Neural cell (in vitro differentiated cells): ENCODE data around the gene SCG5.

ENCODE experiments used
- EP300 ChIP-seq: fragments of 450-650 bp; conservative IDR thresholded peaks from 2 replicates; pipeline ENCODE4 v1.6.1; 2014; ENCODE audit warnings: antibody characterized with exemption, mild to moderate bottlenecking, moderate library complexity; ENCODE audit not compliant: poor library complexity, severe bottlenecking
- EZH2 ChIP-seq: fragments of 200-600, 300-800 bp; shearing (Covaris generic), sonication (generic); IDR thresholded peaks from 2 replicates; pipeline ENCODE4 v1.6.1; 2014; ENCODE audit warnings: antibody characterized with exemption, low read length, borderline replicate concordance, mild to moderate bottlenecking; ENCODE audit not compliant: insufficient read depth, poor library complexity, severe bottlenecking
- MXI1 ChIP-seq: fragments of 450-650 bp; conservative IDR thresholded peaks from 2 replicates; pipeline ENCODE4 v1.6.1; 2014; ENCODE audit warnings: antibody characterized with exemption, mild to moderate bottlenecking; ENCODE audit not compliant: poor library complexity, severe bottlenecking
- POLR2AphosphoS5 ChIP-seq: IDR thresholded peaks from 2 replicates; pipeline ENCODE4 v1.6.1; 2012
- RAD21 ChIP-seq: fragments of 450-650 bp; conservative IDR thresholded peaks from 2 replicates; pipeline ENCODE4 v1.6.1; 2014; ENCODE audit warnings: antibody characterized with exemption, mild to moderate bottlenecking, moderate library complexity
- SMC3 ChIP-seq: fragments of 450-650 bp; conservative IDR thresholded peaks from 2 replicates; pipeline ENCODE4 v1.6.1; 2014; ENCODE audit warnings: antibody characterized with exemption, mild to moderate bottlenecking, moderate library complexity; ENCODE audit not compliant: poor library complexity
- TAF1 ChIP-seq: IDR thresholded peaks from 2 replicates; pipeline ENCODE4 v1.6.1; 2012; ENCODE audit warnings: low read depth
- TF ChIP-seq, protein P1 (sequence below): fragments of 450-650 bp; IDR thresholded peaks from 2 replicates; pipeline ENCODE4 v1.5.1; 2014; ENCODE audit warnings: antibody characterized with exemption, mild to moderate bottlenecking, moderate library complexity; ENCODE audit not compliant: poor library complexity, severe bottlenecking
- TF ChIP-seq, protein P2 (sequence below): IDR thresholded peaks from 2 replicates; pipeline ENCODE4 v1.6.1; 2012; ENCODE audit warnings: borderline replicate concordance

DNA sequence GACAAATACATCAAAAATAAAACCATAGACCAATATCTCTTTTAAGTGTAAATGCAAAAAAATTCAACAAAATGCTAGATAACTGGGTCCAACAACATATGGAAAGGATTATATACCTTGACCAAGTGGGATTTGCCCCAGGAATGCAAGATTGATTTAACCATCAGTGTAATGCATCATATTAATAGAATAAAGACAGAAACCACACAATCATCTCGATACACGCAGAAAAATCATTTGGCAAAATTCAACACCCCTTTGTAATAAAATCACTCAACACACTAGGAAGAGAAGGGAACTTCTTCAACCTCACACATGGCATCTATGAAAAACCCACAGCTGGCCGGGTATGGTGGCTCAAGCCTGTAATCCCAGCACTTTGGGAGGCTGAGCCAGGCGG, 95.8 kb downstream of the SCG5 start:
- TF ChIP-seq, protein P1, sequence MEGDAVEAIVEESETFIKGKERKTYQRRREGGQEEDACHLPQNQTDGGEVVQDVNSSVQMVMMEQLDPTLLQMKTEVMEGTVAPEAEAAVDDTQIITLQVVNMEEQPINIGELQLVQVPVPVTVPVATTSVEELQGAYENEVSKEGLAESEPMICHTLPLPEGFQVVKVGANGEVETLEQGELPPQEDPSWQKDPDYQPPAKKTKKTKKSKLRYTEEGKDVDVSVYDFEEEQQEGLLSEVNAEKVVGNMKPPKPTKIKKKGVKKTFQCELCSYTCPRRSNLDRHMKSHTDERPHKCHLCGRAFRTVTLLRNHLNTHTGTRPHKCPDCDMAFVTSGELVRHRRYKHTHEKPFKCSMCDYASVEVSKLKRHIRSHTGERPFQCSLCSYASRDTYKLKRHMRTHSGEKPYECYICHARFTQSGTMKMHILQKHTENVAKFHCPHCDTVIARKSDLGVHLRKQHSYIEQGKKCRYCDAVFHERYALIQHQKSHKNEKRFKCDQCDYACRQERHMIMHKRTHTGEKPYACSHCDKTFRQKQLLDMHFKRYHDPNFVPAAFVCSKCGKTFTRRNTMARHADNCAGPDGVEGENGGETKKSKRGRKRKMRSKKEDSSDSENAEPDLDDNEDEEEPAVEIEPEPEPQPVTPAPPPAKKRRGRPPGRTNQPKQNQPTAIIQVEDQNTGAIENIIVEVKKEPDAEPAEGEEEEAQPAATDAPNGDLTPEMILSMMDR, result no peak
- no peak for TF ChIP-seq EZH2
- no peak for TF ChIP-seq EP300
- no peak for TF ChIP-seq RAD21
- TF ChIP-seq POLR2AphosphoS5, result no peak
- TF ChIP-seq, protein P2, sequence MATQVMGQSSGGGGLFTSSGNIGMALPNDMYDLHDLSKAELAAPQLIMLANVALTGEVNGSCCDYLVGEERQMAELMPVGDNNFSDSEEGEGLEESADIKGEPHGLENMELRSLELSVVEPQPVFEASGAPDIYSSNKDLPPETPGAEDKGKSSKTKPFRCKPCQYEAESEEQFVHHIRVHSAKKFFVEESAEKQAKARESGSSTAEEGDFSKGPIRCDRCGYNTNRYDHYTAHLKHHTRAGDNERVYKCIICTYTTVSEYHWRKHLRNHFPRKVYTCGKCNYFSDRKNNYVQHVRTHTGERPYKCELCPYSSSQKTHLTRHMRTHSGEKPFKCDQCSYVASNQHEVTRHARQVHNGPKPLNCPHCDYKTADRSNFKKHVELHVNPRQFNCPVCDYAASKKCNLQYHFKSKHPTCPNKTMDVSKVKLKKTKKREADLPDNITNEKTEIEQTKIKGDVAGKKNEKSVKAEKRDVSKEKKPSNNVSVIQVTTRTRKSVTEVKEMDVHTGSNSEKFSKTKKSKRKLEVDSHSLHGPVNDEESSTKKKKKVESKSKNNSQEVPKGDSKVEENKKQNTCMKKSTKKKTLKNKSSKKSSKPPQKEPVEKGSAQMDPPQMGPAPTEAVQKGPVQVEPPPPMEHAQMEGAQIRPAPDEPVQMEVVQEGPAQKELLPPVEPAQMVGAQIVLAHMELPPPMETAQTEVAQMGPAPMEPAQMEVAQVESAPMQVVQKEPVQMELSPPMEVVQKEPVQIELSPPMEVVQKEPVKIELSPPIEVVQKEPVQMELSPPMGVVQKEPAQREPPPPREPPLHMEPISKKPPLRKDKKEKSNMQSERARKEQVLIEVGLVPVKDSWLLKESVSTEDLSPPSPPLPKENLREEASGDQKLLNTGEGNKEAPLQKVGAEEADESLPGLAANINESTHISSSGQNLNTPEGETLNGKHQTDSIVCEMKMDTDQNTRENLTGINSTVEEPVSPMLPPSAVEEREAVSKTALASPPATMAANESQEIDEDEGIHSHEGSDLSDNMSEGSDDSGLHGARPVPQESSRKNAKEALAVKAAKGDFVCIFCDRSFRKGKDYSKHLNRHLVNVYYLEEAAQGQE, result no peak
- no peak for TF ChIP-seq TAF1
- TF ChIP-seq SMC3, result no peak
- no peak for TF ChIP-seq MXI1
